GM23248 (cell line): ENCODE results near the gene PLPPR2. TPM values are rescaled to one million over a fixed set of nuclear protein-coding genes. Genes with fewer than 3 reads are reported as not detected.

Experiments
- DNase-seq: peaks from one replicate; pipeline ENCODE4 v3.0.0-alpha.2; 2015
- H2AFZ ChIP-seq: fragments of 200-600 bp; sonication (generic); 2 replicates; pipeline ENCODE4 v1.6.1; 2016; ENCODE audit warnings: antibody characterized with exemption
- H3F3A ChIP-seq: fragments of 200-600 bp; sonication (generic); 2 replicates; pipeline ENCODE4 v1.6.1; 2016; ENCODE audit warnings: mild to moderate bottlenecking, antibody characterized with exemption, mixed run types; ENCODE audit not compliant: insufficient read depth
- H3K27ac ChIP-seq: fragments of 200-600 bp; sonication (generic); 2 replicates; pipeline ENCODE4 v1.5.1; 2016; ENCODE audit warnings: mild to moderate bottlenecking
- H3K27me3 ChIP-seq: fragments of 200-600 bp; sonication (generic); replicated peaks from 2 replicates; pipeline ENCODE4 v1.6.1; 2016; ENCODE audit warnings: mild to moderate bottlenecking; ENCODE audit not compliant: insufficient read depth
- H3K36me3 ChIP-seq: fragments of 200-600 bp; sonication (generic); 2 replicates; pipeline ENCODE4 v1.6.1; 2016; ENCODE audit warnings: low read depth, mild to moderate bottlenecking
- H3K4me1 ChIP-seq: fragments of 200-600 bp; sonication (generic); 2 replicates; pipeline ENCODE4 v1.6.1; 2016; ENCODE audit warnings: mild to moderate bottlenecking; ENCODE audit not compliant: insufficient read depth
- H3K4me2 ChIP-seq: fragments of 200-600 bp; sonication (generic); one replicate; pipeline ENCODE4 v1.6.1; 2016; ENCODE audit warnings: mild to moderate bottlenecking; ENCODE audit not compliant: unreplicated experiment
- H3K4me3 ChIP-seq: fragments of 200-600 bp; sonication (generic); 2 replicates; pipeline ENCODE4 v1.5.1; 2016; ENCODE audit warnings: mild to moderate bottlenecking
- H3K79me2 ChIP-seq: fragments of 200-600 bp; sonication (generic); 2 replicates; pipeline ENCODE4 v1.6.1; 2016; ENCODE audit warnings: mild to moderate bottlenecking; ENCODE audit not compliant: insufficient read depth
- H3K9ac ChIP-seq: fragments of 200-600 bp; sonication (generic); 2 replicates; pipeline ENCODE4 v1.6.1; 2016; ENCODE audit warnings: mild to moderate bottlenecking
- H3K9me2 ChIP-seq: fragments of 200-600 bp; sonication (generic); 2 replicates; pipeline ENCODE4 v1.6.1; 2016; ENCODE audit warnings: mixed run types, mild to moderate bottlenecking, moderate library complexity; ENCODE audit not compliant: insufficient read depth
- H3K9me3 ChIP-seq: fragments of 200-600 bp; sonication (generic); one replicate; pipeline ENCODE4 v1.6.1; 2017; ENCODE audit warnings: low read depth
- H4K20me1 ChIP-seq: fragments of 200-600 bp; sonication (generic); 2 replicates; pipeline ENCODE4 v1.6.0; 2016; ENCODE audit not compliant: insufficient read depth
- EZH2 ChIP-seq: fragments of 200-600 bp; sonication (generic); IDR thresholded peaks from 2 replicates; pipeline ENCODE4 v1.6.1; 2018; ENCODE audit warnings: antibody characterized with exemption, mild to moderate bottlenecking; ENCODE audit not compliant: insufficient read depth, poor library complexity, severe bottlenecking
- EZH2phosphoT487 ChIP-seq: fragments of 200-600 bp; sonication (generic); IDR thresholded peaks from 2 replicates; pipeline ENCODE4 v1.6.1; 2018; ENCODE audit warnings: antibody characterized with exemption, moderate library complexity, mild to moderate bottlenecking, low read depth; ENCODE audit not compliant: insufficient read depth
- WGBS, 2 experiments: methylation state at CpG; one replicate each; pipeline ENCODE4 v1.1.6; 2015 to 2017; ENCODE audit warnings: low lambda C conversion rate in 2 of 2, low coverage in 1 of 2; ENCODE audit errors: missing lambda C conversion rate in 2 of 2; 5-methylcytosine and 5-hydroxymethylcytosine counted together
- in situ Hi-C: fragments of 300-500 bp; cut with MboI; formaldehyde crosslinking; loops from 2 replicates; pipeline ENCODE4 v1.15.0; 2020
- polyA plus RNA-seq: library from polyadenylated mRNA; unstranded; fragments of >200 nt; fragmentation: Nextera tagmentation; extraction: Ambion mirVana; gene quantifications from 2 replicates; pipeline ENCODE4 v1.2.1, GENCODE V29; 2016
- total RNA-seq: library from RNA; depleted of rRNA; stranded (reverse); fragments of >200 nt; shearing (Covaris generic); gene quantifications from 2 replicates; pipeline ENCODE4 v1.2.3, GENCODE V29; 2014

The PLPPR2 gene
- total and polyA plus RNA-seq, 2 experiments from 2014 or later = 39.7 to 52.0 TPM

DNA sequence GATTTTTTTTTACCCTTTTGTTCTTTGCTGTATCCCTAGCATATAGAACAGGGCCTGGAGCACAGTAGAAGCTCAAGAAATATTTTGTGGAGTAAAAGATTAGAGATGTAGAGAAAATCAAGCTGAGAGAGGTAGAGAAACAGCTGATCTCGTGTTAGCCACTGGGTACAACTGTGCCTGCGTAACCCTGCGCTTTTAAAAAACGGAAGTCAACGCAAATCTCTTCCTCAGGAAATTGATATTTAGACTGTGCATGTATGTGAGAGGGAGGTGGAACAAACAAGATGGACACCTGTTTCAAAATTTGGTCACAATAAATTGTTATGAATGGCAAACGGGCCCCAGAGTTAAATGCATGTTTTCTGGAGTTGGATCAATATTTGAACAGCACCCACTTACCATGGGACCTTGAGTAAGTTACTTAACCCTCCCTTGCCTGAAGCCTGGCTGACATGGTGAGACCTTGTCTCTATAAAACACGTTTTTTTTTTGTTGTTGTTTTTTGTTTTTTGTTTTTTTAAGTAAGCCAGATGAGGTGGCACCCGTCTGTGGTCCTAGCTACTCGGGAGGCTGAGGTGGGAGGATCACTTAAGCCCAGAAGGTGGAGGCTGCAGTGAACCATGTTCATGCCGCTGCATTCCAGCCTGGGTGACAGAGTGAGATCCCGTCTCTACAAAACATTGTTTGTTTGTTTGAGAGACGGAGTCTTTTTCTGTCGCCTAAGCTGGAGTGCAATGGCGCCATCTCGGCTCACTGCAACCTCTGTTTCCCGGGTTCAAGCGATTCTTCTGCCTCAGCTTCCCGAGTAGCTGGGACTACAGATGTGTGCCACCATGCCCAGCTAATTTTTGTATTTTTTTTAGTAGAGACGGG, 32.2 kb downstream of the PLPPR2 start:
- 62 to 65% methylated on average over 19 of the region's 19 CpGs for WGBS, 2 experiments
- in situ Hi-C loops = no loop called here
- no peak for TF ChIP-seq EZH2
- no peak for TF ChIP-seq EZH2phosphoT487
- Histone ChIP-seq H3K27ac (no peak overlapping the region), H2AFZ (no peak overlapping the region), H3K9me3 (no peaks in the 10 kb centered on the region), H3K9me2 (no peaks in the 10 kb centered on the region), H3F3A (no peaks in the 10 kb centered on the region), H4K20me1 (no peaks in the 10 kb centered on the region), H3K27me3 (no peaks in the 10 kb centered on the region), H3K4me3 (no peak overlapping the region), H3K4me2 (no peak overlapping the region), H3K4me1 (no peaks in the 10 kb centered on the region), H3K36me3 (no peaks in the 10 kb centered on the region), H3K9ac (no peak overlapping the region), H3K79me2 (no peaks in the 10 kb centered on the region)
- DNase-seq = no peak

DNA sequence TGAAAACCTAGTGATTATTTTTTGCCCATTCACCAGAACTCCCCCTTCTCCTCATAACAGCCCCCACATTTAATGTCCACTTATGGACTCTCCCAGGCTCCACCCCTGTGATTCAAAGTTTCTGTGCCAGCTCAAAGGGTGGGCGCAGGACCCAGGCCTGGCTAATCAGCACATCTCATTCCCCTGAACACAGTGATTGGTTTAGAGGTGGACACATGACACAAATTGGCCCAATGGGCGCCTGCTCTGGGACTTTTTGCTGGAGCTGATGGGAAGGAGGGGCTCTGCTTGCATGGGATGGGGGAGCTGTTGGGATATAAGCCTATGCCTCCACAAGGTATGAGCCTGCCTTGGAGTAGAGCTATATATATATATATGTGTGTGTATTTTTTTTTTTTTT, 35.1 kb downstream of the PLPPR2 start:
- Histone ChIP-seq H3K9me2 (no peaks in the 10 kb centered on the region), H3F3A (no peaks in the 10 kb centered on the region), H3K9ac (no peak overlapping the region), H3K36me3 (no peaks in the 10 kb centered on the region), H3K4me2 (no peak overlapping the region), H4K20me1 (no peaks in the 10 kb centered on the region), H3K27me3 (no peaks in the 10 kb centered on the region), H2AFZ (no peak overlapping the region), H3K27ac (no peak overlapping the region), H3K9me3 (no peaks in the 10 kb centered on the region), H3K79me2 (no peaks in the 10 kb centered on the region), H3K4me3 (no peak overlapping the region), H3K4me1 (no peaks in the 10 kb centered on the region)
- in situ Hi-C loops = no loop called here
- WGBS, 2 experiments = 72% methylated on average over 2 of the region's 2 CpGs
- TF ChIP-seq EZH2 (no peak), EZH2phosphoT487 (no peak)
- DNase-seq = no peak

DNA sequence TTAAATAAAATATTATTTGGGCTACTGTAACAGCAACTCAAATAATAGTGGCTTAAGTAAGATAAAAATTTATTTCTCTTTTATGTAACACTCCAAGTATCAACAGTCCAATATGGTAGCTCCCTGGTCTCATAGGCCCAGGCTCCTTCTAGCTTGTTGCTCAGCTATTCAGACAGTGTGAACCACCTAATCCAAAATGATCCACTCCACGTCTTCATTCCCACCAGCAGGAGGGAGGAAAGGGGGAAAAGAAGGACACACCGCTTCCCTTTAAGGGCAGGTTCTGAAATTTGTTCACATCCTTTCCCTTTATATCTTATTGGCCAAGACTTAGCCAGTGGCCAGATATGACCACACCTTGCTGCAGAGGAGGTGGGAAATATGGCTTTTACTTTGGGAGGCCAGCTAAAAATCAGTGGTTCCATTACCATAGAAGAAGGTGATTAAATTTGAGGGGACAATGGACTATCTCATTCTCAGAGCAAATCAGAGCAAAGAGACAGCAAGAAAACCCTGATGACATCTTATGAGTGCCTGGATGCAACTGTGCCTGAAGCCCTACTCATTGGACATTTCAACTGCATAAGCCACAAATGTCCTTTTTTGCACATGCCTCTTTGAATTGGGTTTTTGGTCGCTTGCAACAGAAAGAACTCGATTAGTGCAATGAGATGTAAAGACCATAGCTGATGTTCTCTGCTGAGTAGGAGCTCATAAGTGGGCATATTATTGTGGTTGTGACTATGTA, 35.9 kb downstream of the PLPPR2 start:
- Histone ChIP-seq H3K79me2 (no peaks in the 10 kb centered on the region), H3K27me3 (no peaks in the 10 kb centered on the region), H3K9ac (no peak overlapping the region), H3K4me1 (no peaks in the 10 kb centered on the region), H4K20me1 (no peaks in the 10 kb centered on the region), H3K9me3 (no peaks in the 10 kb centered on the region), H3K4me3 (no peak overlapping the region), H3K9me2 (no peaks in the 10 kb centered on the region), H2AFZ (no peak overlapping the region), H3K27ac (no peak overlapping the region), H3F3A (no peaks in the 10 kb centered on the region), H3K36me3 (no peaks in the 10 kb centered on the region), H3K4me2 (no peak overlapping the region)
- TF ChIP-seq EZH2 (no peak), EZH2phosphoT487 (no peak)
- no peak for DNase-seq
- in situ Hi-C loops = no loop called here
- 50 to 66% methylated on average over 4 of the region's 4 CpGs for WGBS, 2 experiments

DNA sequence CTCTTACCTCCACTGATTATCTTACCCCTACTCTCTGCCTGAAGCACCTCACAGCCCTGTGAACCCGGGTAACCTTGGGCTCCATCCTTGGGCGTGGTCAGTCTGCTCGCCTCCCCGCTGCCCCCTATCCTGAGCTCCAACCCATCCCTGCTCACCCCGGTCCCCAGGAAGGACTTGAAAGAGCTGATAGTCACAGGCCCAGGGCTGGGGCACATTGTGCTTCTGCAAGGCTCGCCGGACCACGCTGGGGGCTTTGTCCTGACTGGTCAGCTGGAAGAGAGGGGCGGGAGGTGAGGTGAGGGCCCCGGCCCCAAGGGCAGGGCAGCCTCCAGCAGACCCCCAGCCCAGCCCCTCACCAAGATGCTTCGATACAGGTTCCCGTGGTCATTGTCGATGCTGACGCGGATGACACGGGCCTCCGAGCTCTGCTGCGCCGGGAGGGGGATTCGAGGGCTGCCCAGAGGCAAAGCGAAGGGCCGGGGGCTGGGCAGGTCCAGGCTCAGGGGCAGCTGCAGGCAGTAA, 41.9 kb downstream of the PLPPR2 start:
- 80% methylated on average over 20 to 22 of the region's 22 CpGs for WGBS, 2 experiments
- Histone ChIP-seq H3K27me3 (no peaks in the 10 kb centered on the region), H3K4me2 (no peak overlapping the region), H4K20me1 (no peaks in the 10 kb centered on the region), H3K9me3 (no peaks in the 10 kb centered on the region), H3K36me3 (no peaks in the 10 kb centered on the region), H3K27ac (no peak overlapping the region), H3K4me1 (no peaks in the 10 kb centered on the region), H3F3A (no peaks in the 10 kb centered on the region), H2AFZ (no peak overlapping the region), H3K79me2 (no peaks in the 10 kb centered on the region), H3K9ac (no peak overlapping the region), H3K9me2 (no peaks in the 10 kb centered on the region), H3K4me3 (no peak overlapping the region)
- TF ChIP-seq EZH2phosphoT487 (no peak), EZH2 (no peak)
- DNase-seq = no peak
- in situ Hi-C loops = no loop called here
